GM19351 (cell line): Measurements from ENCODE around the gene FAXDC2.

Source experiments
- ATAC-seq: cut with Tn5 transposase; IDR thresholded peaks from one replicate; pipeline ENCODE4 v1.9.1; 2021; ENCODE audit warnings: mild to moderate bottlenecking, moderate library complexity; ENCODE audit not compliant: unreplicated experiment

Gene FAXDC2

GRCh38 chr5:154850255-154851062 lies at the start of gene FAXDC2:
FAXDC2 (minus strand) TSS chr5:154850603; CDS start chr5:154838178, 12,425 bp downstream.
- no peak for ATAC-seq

DNA sequence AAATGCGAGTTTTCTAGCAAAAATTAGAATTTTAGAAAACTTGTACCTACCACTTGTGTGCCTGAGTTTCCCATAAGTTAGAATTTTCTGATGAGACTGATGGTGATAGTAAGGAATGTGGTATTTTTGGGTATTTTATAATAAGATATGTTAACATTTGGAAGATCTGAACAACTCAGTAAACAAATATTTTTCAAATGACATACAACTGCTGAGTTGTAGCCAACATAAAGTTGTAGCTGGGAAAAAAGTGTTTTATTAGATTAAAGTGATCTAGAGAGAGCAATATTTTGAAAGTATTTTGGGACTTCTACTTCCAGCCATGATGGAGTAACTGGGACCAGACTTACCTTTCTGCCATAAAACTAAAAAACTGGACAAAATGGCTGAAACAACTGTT lies 49.7 kb upstream of the FAXDC2 start:
- ATAC-seq, result no peak

- no peak for ATAC-seq
Observed at GRCh38 chr5:154899151-154899816, 48.9 kb upstream of the FAXDC2 start.

DNA sequence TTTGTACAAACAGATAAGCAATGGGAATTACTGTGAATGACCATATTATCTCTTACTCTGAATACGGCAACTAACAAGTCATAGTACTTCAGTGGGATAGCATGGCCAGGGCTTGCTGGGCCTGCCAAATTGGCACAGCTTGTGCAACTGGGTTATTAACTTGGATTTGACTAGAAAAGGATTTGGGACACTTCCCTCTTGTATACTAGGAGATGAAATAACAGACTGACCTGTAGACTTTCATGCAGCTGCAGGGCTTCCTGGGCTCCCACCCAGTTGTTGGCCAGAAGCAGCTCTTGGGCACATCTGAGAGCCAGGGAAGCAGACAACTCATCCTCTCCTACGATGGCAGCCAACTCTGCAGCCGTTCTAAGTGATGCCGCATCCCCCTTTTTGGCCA lies 47.8 kb upstream of the FAXDC2 start:
- ATAC-seq, result no peak

GRCh38 chr5:154896562-154897165 lies 46.3 kb upstream of the FAXDC2 start:
- ATAC-seq, result no peak

GRCh38 chr5:154895606-154896561 lies 45.5 kb upstream of the FAXDC2 start:
- ATAC-seq, result no peak

- no peak for ATAC-seq
Observed at GRCh38 chr5:154893381-154893780, 43.0 kb upstream of the FAXDC2 start.

DNA sequence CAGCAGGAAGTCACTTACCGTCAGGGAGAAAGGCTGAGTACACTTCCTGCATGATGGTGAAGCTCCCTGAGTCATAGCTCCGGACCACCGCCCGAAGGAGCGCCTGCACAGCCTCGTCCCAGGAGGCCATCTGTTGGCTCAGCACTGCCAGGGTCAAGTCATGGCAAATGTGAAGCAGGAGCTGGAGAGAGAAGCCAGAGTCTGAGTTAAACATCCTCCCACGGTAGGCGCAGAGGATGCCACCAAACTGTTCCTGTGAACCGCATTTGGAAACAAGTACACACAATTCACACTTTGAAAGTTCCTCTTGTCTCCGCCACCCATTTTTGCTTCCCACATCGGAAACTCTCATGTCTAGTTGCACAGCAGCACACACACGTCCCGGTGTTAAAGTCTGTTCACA lies 42.0 kb upstream of the FAXDC2 start:
- ATAC-seq, result no peak

GRCh38 chr5:154885439-154885838 lies 35.0 kb upstream of the FAXDC2 start:
- no peak for ATAC-seq

DNA sequence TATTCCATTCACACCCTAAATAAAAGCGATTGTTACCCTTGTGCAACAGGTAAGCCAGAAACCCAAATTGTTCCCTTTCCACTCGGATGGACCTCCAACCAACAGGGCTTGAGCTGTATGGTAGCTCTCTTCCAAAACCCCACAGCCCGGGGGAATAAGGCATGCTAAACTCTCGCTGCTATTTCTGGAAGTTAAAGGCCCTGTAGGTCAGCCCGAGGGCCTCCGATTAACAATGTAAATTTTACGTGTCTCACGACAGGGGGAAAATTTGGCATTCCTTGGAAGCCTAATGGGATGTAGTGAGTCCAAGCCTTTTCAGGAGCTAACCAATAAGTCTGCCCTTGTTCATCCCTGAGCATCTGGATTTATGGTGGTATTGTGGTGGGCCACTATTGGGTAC lies 34.0 kb upstream of the FAXDC2 start:
- ATAC-seq, result no peak

GRCh38 chr5:154881986-154882385 lies 31.6 kb upstream of the FAXDC2 start:
- no peak for ATAC-seq

DNA sequence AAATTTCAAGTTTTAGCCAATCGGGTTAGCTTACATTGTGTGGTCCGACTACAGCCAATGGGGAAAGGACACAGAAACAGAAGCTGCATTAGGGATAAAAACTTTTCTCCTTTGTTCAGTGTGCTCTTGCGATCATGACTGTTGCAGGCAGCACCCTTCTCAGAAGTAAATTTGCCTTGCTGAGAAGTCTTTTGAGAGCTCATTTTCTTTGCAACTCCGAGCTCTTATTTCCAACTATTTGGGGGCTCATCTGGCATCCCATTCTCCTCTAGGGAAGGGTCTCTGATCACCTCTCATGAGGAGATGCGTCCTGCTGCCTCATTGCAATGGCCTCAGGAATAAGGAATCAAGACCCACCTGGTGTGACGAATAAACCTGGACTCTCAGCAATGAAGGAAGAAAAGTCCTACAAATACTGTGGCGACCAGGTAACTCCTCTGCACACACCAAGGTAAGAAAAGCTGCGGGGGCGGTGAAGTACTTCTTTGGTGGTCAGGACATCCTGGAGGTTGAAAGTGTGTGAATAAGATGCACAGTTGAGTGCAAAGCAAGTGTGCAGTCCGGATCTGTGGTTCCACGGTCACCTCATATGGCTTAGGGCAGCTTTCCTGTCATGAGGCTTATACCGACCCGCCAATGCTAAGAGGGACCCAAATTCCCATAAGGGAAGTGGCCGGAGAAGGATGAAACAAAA lies 28.4 kb upstream of the FAXDC2 start:
- no peak for ATAC-seq

- ATAC-seq, result no peak
Observed at GRCh38 chr5:154873791-154874331, 23.5 kb upstream of the FAXDC2 start.

- ATAC-seq, result no peak
Observed at GRCh38 chr5:154871734-154872133, 21.3 kb upstream of the FAXDC2 start.

GRCh38 chr5:154868702-154869101 lies 18.3 kb upstream of the FAXDC2 start:
- no peak for ATAC-seq

GRCh38 chr5:154866841-154867240 lies 16.4 kb upstream of the FAXDC2 start:
- no peak for ATAC-seq

GRCh38 chr5:154865466-154866184 lies 15.2 kb upstream of the FAXDC2 start:
- no peak for ATAC-seq

GRCh38 chr5:154863291-154864080 lies 13.1 kb upstream of the FAXDC2 start:
- no peak for ATAC-seq

DNA sequence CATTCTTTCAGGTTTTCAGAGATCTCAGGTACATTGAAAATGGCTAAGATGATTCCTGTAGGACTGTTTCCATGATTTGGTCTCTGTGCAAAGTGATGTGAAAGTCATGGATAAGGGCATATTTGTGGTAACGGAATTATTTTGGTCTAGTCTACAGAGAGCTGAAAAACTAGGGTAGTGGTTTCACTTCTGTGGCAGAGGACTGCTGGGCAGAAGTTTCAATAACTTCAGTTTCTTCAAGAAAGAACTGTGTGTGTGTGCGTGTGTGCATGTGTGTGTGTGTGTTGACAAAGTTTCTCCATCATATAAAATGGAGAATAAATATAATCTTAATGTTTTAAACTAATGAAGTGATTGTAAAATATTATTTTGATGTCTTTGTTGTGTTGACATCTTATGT lies 12.4 kb upstream of the FAXDC2 start:
- no peak for ATAC-seq
